ENCODE data around the gene TRPV4.

Gene TRPV4

GRCh38 chr12:109763201-109763841 lies 69.9 kb downstream of the TRPV4 start:
- no peak for TF ChIP-seq CTCF (IDR thresholded peaks at IDR 0.05; ENCODE audit: low read depth, low read length)
- DNase-seq (ENCODE audit: extremely low read depth, low read depth), result no peak

GRCh38 chr12:109762673-109763191 lies 70.5 kb downstream of the TRPV4 start:
- no peak for TF ChIP-seq CTCF (IDR thresholded peaks at IDR 0.05; ENCODE audit: low read depth, low read length)
- DNase-seq (ENCODE audit: extremely low read depth, low read depth), result no peak

DNA sequence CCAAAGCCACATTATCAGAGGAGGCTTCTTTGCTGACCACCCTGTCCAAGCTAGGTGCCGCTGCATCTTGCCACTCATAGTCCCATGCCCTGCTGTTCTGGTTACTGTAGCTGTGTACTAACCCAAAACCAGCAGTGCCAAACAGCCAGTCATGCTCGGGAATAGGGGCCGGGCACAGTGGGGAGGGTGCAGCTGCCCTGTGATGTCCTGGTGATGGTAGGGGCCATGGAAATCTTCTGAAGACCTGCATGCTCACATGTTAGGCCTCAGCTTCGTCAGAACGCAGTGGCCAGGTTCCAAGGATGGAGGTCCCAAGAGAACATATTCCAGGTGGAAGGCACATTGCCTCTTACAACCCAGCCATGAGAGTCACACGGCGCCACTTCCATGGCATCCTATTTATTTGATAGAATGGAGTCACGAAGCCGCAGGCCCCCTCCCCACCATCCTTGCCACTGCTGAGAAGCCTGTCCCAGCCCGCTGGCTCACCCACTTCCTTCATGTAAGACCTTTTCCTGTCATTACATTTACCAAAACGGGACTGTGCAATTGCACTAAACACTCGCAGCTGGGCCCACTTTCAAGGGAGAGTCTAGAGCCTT lies 71.0 kb downstream of the TRPV4 start:
- no peak for TF ChIP-seq CTCF (IDR thresholded peaks at IDR 0.05; ENCODE audit: low read depth, low read length)
- no peak for DNase-seq (ENCODE audit: extremely low read depth, low read depth)

GRCh38 chr12:109760930-109761921 lies 72.0 kb downstream of the TRPV4 start:
- TF ChIP-seq CTCF (IDR thresholded peaks at IDR 0.05; ENCODE audit: low read depth, low read length), result no peak
- DNase-seq (ENCODE audit: extremely low read depth, low read depth), result no peak

DNA sequence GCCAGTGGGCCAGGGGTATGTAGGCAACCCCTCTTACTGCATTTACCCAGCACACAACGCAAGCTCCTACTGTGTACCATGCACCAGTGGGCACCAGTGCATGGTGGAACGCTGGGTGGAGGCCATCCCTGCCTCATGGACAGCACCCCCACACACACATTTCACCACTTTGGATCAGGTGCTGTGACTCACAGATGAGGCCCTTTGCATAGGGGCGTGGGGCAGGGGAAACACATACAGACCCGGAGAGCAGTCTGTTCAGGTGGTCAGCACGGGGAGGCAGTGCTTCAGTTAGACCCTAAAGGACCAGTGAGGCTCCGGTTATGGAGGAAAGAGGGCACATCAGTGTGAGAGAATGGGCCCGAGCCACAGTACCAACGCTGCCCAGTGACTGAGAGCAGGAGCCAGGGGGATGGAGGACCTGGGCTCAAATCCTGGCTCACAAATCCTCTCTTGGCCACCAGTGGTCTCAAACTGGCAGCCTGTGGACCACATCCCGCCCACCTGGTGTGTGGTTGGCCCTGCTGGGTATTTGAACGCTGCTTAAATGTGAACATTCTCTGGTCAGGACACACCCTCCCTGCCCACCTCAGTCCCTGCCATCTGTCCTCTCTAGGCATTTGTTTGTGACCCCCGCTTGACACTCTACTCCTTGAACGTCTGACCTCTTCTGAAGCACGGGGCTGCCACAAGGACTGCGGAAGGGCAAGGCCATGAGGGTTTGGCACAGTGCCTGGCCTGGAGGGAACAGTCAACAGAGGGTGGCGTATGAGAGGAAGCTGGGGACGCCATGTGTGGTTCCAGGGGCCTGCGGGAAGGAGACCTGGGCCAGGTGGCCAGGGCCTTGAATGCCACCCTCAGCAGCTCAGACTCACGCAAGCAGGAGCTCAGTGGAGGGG lies 72.9 kb downstream of the TRPV4 start:
- DNase-seq (ENCODE audit: extremely low read depth, low read depth), result no peak
- no peak for TF ChIP-seq CTCF (IDR thresholded peaks at IDR 0.05; ENCODE audit: low read depth, low read length)

DNA sequence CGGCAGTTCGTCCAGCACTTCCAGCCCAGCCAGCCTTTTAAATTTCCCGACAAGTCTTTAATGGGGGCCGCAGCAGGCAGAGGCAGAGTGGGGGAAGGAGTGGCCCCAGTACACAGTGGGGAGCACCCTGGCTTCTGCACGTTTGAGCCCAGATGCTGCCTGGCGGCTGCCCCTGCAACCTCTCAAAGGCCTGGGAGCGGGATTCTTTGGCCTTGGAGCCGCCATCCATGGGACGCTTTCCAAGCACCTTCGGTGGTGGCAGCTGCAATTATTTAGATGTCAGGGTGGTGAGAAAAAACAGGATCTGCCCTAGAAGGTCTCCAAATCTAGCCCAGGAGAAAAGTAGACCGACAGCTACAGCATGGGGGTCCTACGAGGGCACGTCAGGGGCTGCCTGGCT lies 73.6 kb downstream of the TRPV4 start:
- no peak for TF ChIP-seq CTCF (IDR thresholded peaks at IDR 0.05; ENCODE audit: low read depth, low read length)
- no peak for DNase-seq (ENCODE audit: extremely low read depth, low read depth)

Measured in AG09319 (cell line).